Activated B cell treated with CpG ODN at 0.5 μM for 24 hours (primary cell): ENCODE results near the gene TMEM127. TPM values are rescaled to one million over a fixed set of nuclear protein-coding genes. Genes with fewer than 3 reads are reported as not detected.

Experiments
- ATAC-seq: fragments of 200-7000 bp; cut with Tn5 transposase; one replicate; pipeline ENCODE4 v1.10.0; 2021; ENCODE audit warnings: low read depth, mild to moderate bottlenecking, moderate library complexity
- CTCF ChIA-PET: fragments of 350-600 bp; sonication (Branson Sonifier 250); formaldehyde crosslinking; loops from one replicate; lab custom pipeline; 2021; ENCODE audit warnings: antibody characterized with exemption; lab: Charles Lee
- POLR2A ChIA-PET: fragments of 350-600 bp; sonication (Branson Sonifier 250); formaldehyde crosslinking; loops from one replicate; lab custom pipeline; 2021; ENCODE audit warnings: antibody characterized with exemption; lab: Charles Lee
- DNase-seq: peaks from one replicate; pipeline ENCODE4 v3.0.0; 2022
- H3K27ac Mint-ChIP-seq: one replicate; pipeline ENCODE4 v1.8.0; 2020; ENCODE audit warnings: mixed read lengths
- H3K27me3 Mint-ChIP-seq: one replicate; pipeline ENCODE4 v1.8.0; 2021; ENCODE audit warnings: mixed read lengths
- H3K36me3 Mint-ChIP-seq: one replicate; pipeline ENCODE4 v1.8.0; 2021; ENCODE audit warnings: low read depth, mixed read lengths
- H3K4me1 Mint-ChIP-seq: one replicate; pipeline ENCODE4 v1.8.0; 2021; ENCODE audit warnings: mixed read lengths
- H3K4me3 Mint-ChIP-seq: one replicate; pipeline ENCODE4 v1.8.0; 2020; ENCODE audit warnings: mild to moderate bottlenecking, mixed read lengths
- H3K9me3 Mint-ChIP-seq: one replicate; pipeline ENCODE4 v1.8.0; 2020; ENCODE audit warnings: mixed read lengths
- intact Hi-C: fragments of 100-400 bp; cut with micrococcal nuclease; formaldehyde crosslinking; loops from one replicate; pipeline ENCODE4 v1.15.1; 2024
- total RNA-seq: library from RNA; stranded (reverse); gene quantifications from 2 replicates; pipeline ENCODE4 v1.2.3, GENCODE V29; 2022
- TF ChIP-seq, protein P1 (sequence below): fragments of 200-600 bp; IDR thresholded peaks from one replicate; pipeline ENCODE4 v1.8.0; 2022; ENCODE audit warnings: antibody characterized with exemption, mild to moderate bottlenecking

Gene TMEM127
- total RNA-seq, 1 donor from 2014 or later = 43.2 TPM

DNA sequence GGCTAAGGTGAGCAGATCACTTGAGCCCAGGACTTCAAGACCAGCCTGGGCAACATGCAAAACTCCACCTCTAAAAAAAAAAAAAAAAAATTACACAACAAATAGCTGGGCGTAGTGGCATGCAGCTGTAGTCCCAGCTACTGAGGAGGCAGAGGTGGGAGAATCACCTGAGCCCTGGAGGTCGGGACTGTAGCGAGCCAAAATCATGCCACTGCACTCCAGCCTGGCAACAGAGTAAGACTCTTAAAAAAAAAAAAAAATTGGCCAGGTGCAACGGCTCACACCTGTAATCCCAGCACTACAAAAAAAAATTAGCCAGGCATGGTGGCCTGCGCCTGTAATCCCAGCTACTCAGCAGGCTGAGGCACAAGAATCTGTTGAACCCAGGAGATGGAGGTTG lies 64.5 kb downstream of the TMEM127 start:
- peak overlapping the region; percentile 18 for H3K27ac Mint-ChIP-seq
- peaks cover 26% of the 10 kb centered on the region for H3K36me3 Mint-ChIP-seq
- H3K9me3 Mint-ChIP-seq = no peaks in the 10 kb centered on the region
- CTCF ChIA-PET = interaction anchor here (1.3 to 1.6 kb wide), 3 partner anchors 27 to 62 kb away, joined by 3 to 6 read pairs (median 3); no protein-coding TSS in a partner anchor
- H3K27me3 Mint-ChIP-seq = no peaks in the 10 kb centered on the region
- peaks cover 81% of the 10 kb centered on the region for H3K4me1 Mint-ChIP-seq
- H3K4me3 Mint-ChIP-seq = no peak overlapping the region
- POLR2A ChIA-PET = interaction anchor here (0.7 to 3.3 kb wide), 4 partner anchors 9 to 64 kb away, joined by 3 to 10 read pairs (median 4); no protein-coding TSS in a partner anchor
- ATAC-seq (no peak), DNase-seq (no peak)
- TF ChIP-seq, protein P1, sequence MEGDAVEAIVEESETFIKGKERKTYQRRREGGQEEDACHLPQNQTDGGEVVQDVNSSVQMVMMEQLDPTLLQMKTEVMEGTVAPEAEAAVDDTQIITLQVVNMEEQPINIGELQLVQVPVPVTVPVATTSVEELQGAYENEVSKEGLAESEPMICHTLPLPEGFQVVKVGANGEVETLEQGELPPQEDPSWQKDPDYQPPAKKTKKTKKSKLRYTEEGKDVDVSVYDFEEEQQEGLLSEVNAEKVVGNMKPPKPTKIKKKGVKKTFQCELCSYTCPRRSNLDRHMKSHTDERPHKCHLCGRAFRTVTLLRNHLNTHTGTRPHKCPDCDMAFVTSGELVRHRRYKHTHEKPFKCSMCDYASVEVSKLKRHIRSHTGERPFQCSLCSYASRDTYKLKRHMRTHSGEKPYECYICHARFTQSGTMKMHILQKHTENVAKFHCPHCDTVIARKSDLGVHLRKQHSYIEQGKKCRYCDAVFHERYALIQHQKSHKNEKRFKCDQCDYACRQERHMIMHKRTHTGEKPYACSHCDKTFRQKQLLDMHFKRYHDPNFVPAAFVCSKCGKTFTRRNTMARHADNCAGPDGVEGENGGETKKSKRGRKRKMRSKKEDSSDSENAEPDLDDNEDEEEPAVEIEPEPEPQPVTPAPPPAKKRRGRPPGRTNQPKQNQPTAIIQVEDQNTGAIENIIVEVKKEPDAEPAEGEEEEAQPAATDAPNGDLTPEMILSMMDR = no peak
- intact Hi-C loops = no loop called here

DNA sequence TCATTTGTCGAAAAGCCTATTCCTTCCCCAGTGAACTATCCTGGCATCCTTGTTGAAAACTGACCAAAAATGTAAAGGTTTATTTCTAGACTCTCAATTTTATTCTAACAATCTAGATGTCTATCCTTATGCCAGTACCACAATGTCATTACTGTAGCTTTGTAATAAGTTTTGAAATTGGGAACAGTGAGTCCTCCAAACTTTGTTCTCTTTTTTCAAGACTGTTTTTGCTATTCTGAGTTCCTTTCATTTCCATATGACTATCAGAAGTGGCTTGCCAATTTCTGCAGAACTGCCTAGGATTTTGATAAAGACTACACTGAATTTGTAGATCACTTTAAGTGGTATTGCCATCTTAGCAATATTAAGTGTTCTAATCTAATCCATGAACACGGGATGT lies 66.9 kb downstream of the TMEM127 start:
- Mint-ChIP-seq H3K27me3 (no peaks in the 10 kb centered on the region), H3K36me3 (peaks cover 29% of the 10 kb centered on the region), H3K4me1 (peaks cover 62% of the 10 kb centered on the region), H3K9me3 (no peaks in the 10 kb centered on the region), H3K27ac (peak overlapping the region; percentile 44), H3K4me3 (no peak overlapping the region)
- TF ChIP-seq, protein P1 = no peak
- intact Hi-C loops = loop anchor here (1.0 to 5.0 kb wide), 2 partner anchors 9 to 33 kb away; partner anchors contain the start of gene STARD7
- DNase-seq (no peak), ATAC-seq (no peak)
- ChIA-PET POLR2A (interaction anchor here (1.0 to 2.0 kb wide), 2 partner anchors 10 to 35 kb away, joined by 4 to 11 read pairs; partner anchors contain the start of gene STARD7), CTCF (interaction anchor here (2.0 kb wide), 1 partner anchor 35 kb away, joined by 9 read pairs; no protein-coding TSS in a partner anchor)

Other genes with a start within 250 kb of the TMEM127 start
- gene GPAT2, start 231.1 kb downstream of the TMEM127 start, total RNA-seq = 4.5 and 4.9 TPM in 2 replicates
- gene ADRA2B, start 149.4 kb downstream of the TMEM127 start, total RNA-seq = 0.11 and 0.37 TPM in 2 replicates
- 1.0 and 1.6 TPM in 2 replicates for gene ASTL, start 127.5 kb downstream of the TMEM127 start, total RNA-seq
- gene DUSP2, start 120.6 kb downstream of the TMEM127 start, total RNA-seq = 118 and 122 TPM in 2 replicates
- 148 and 158 TPM in 2 replicates for gene STARD7, start 57.2 kb downstream of the TMEM127 start, total RNA-seq
- 65.6 and 71.6 TPM in 2 replicates for gene CIAO1, start 228 bp upstream of the TMEM127 start, total RNA-seq
- gene SNRNP200, start 39.5 kb upstream of the TMEM127 start, total RNA-seq = 185 and 208 TPM in 2 replicates
- gene ITPRIPL1, start 59.3 kb upstream of the TMEM127 start, total RNA-seq = 2.7 and 4.4 TPM in 2 replicates
- gene NCAPH, start 69.8 kb upstream of the TMEM127 start, total RNA-seq = 1.8 and 2.4 TPM in 2 replicates
- gene NEURL3, start 239.4 kb upstream of the TMEM127 start, total RNA-seq = not detected in 2 replicates